ENCODE results near the gene KRT36. TPM values are rescaled to one million over a fixed set of nuclear protein-coding genes. Genes with fewer than 3 reads are reported as not detected.
A peak's percentile ranks its signal among the peaks of the same experiment; 100 is the strongest.

KRT36 gene
- total and polyA plus RNA-seq, 10 donors = 0.20 to 2.7 (median 0.36) TPM; not detected in 1

DNA sequence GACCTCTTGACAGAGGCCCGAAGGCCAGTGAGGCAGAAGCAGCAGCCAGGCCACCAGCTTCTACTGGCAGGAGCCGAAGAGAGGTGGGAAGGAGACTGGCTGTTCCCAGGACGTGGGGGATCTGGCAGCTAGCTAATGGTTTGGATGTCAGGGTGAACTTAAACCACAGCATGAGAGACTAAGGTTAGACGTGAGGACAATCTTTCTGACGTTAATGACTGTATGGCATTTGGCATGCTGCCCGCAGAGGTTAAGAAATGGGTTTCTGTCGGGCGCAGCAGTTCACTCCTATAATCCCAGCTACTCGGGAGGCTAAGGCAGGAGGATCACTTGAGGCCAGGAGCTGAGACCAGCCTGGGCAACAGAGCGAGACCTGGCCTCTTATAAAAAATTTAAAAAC, 22.0 kb upstream of the KRT36 start:
- no peak for TF ChIP-seq POLR2A (IDR thresholded peaks at IDR 0.05)
- TF ChIP-seq, protein P1, sequence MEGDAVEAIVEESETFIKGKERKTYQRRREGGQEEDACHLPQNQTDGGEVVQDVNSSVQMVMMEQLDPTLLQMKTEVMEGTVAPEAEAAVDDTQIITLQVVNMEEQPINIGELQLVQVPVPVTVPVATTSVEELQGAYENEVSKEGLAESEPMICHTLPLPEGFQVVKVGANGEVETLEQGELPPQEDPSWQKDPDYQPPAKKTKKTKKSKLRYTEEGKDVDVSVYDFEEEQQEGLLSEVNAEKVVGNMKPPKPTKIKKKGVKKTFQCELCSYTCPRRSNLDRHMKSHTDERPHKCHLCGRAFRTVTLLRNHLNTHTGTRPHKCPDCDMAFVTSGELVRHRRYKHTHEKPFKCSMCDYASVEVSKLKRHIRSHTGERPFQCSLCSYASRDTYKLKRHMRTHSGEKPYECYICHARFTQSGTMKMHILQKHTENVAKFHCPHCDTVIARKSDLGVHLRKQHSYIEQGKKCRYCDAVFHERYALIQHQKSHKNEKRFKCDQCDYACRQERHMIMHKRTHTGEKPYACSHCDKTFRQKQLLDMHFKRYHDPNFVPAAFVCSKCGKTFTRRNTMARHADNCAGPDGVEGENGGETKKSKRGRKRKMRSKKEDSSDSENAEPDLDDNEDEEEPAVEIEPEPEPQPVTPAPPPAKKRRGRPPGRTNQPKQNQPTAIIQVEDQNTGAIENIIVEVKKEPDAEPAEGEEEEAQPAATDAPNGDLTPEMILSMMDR (IDR thresholded peaks at IDR 0.05 in 8 of 11, conservative IDR thresholded peaks at IDR 0.05 in 3 of 11) = no peak
- no peak for TF ChIP-seq POLR2AphosphoS5 (IDR thresholded peaks at IDR 0.05)
- no peak for DNase-seq
- Histone ChIP-seq H3K27ac (no peak overlapping the region), H3K4me1 (peaks cover 0 to 8% (median 3%) of the 10 kb centered on the region in 6 donors), H3K27me3 (replicated peaks in 1 of 7) (peaks cover 0 to 6% (median 0%) of the 10 kb centered on the region in 7 donors), H3K36me3 (no peaks in the 10 kb centered on the region), H3K9me3 (no peaks in the 10 kb centered on the region), H3K4me3 (no peak overlapping the region)
- intact Hi-C loops (cut with DNase I; ENCODE audit: low total_unique reads) = no loop called here
- WGBS, 5 donors = 79 to 90% (median 84%) methylated on average over 10 of the region's 10 CpGs

DNA sequence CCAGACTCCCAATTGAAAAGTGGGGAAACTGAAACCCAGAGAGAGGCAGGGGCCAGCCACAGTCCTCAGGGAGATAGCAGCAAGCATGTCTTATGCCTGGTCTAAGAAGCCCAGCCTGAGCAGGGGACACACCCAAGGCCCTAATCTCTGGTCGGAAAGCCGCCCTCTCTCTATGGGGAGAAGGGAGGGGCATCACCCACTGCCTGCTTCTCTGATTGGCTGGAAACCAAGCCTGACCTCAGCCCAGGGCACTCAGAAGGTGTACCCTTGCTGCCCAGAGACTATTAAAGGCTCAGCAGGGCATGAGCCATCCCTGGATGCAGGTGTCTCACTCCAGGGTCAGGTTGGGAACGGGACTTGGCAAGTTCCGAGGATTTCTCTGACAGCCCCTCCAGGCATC, 21.4 kb upstream of the KRT36 start:
- Histone ChIP-seq H3K4me3 (no peak overlapping the region), H3K9me3 (no peaks in the 10 kb centered on the region), H3K27me3 (replicated peaks in 1 of 7) (peaks cover 0 to 6% (median 0%) of the 10 kb centered on the region in 7 donors), H3K36me3 (no peaks in the 10 kb centered on the region), H3K4me1 (peaks cover 0 to 8% (median 3%) of the 10 kb centered on the region in 6 donors), H3K27ac (no peak overlapping the region)
- WGBS, 5 donors = 82 to 89% (median 85%) methylated on average over 4 of the region's 4 CpGs; no CpG with 5 or more reads in 1 of the 5 donors
- DNase-seq = no peak
- TF ChIP-seq POLR2A (IDR thresholded peaks at IDR 0.05) (no peak), POLR2AphosphoS5 (IDR thresholded peaks at IDR 0.05) (no peak)
- TF ChIP-seq, protein P1 (IDR thresholded peaks at IDR 0.05 in 8 of 11, conservative IDR thresholded peaks at IDR 0.05 in 3 of 11) = no peak
- intact Hi-C loops (cut with DNase I; ENCODE audit: low total_unique reads) = no loop called here

DNA sequence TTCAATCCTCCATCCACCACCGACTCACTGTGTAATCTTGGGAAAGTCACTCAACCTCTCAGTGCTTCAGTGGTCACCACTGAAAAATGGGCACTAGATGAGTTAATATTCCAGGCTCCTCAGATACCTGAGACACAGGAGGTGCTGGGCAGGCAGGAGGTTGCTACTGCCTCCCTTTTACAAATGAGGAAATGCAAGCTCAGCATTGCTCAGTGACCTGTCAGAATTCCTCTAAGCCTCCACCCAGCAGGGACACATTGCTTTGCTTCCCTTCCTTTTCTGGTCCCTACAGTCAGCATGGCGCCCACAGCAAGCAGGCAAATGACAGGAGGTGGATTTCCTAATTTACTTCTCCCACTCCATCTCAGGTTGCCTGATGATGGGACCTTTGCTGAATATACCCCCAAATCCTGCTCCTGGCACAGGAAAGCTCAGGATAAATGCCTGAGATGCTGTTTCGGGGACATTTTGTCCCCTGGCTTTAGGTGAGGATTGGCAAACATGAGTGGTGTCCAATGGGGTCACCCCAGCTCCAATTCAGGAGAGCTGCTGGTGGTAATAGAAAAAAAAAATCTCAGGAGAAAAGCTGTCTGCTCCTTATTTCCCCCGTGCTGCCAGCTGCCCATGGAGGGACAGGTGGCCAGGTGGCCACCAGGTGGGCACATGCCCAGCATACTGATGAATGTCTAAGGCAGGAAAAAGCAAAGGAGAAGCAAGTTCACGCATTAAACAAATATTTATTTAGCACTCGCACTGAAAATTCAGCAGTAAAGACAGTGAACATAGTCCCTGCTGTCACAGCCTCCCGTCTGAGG, 20.7 kb upstream of the KRT36 start:
- intact Hi-C loops (cut with DNase I; ENCODE audit: low total_unique reads) = no loop called here
- no peak for TF ChIP-seq POLR2AphosphoS5 (IDR thresholded peaks at IDR 0.05)
- TF ChIP-seq, protein P1 (IDR thresholded peaks at IDR 0.05 in 8 of 11, conservative IDR thresholded peaks at IDR 0.05 in 3 of 11) = no peak
- TF ChIP-seq POLR2A (IDR thresholded peaks at IDR 0.05) = no peak

DNA sequence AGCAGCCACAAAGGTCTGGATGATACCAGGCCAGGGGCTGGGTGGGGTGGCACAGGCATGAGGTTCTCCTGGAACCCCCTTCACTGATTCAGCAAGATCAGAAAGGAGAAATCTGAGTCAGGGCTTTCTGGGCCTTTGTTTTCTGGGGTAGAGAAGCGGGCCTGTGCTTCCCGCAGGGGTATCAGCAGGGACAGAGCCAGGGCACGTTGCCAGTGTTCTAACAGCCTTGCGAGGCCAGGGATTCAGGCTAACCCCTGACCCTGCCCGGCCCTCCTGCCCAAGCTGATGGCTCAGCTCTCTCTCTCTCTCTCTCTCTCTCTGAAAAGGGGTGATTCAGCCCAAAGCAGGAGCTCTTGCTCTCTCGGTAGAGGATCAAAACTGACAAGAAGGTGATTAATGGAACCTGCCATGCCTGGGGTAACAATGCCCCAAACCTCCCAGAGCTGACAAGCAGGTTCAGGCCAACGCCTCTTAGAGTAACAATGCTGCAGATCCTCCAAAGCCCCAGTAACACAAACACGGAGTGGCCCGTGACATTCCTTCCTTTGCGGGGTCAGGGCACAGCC, 17.7 kb upstream of the KRT36 start:
- peaks cover 0 to 2% (median under 1%) of the 10 kb centered on the region in 6 donors for H3K4me1 ChIP-seq
- WGBS, 5 donors = 48 to 66% (median 66%) methylated on average over 8 to 10 of the region's 10 CpGs
- intact Hi-C loops (cut with DNase I; ENCODE audit: low total_unique reads) = no loop called here
- peaks cover 0 to 6% (median 0%) of the 10 kb centered on the region in 7 donors for H3K27me3 ChIP-seq (replicated peaks in 1 of 7)
- TF ChIP-seq, protein P1 (IDR thresholded peaks at IDR 0.05 in 8 of 11, conservative IDR thresholded peaks at IDR 0.05 in 3 of 11) = no peak
- TF ChIP-seq POLR2A (IDR thresholded peaks at IDR 0.05) = no peak
- TF ChIP-seq POLR2AphosphoS5 (IDR thresholded peaks at IDR 0.05) = no peak
- no peak for DNase-seq
- H3K27ac ChIP-seq = peak overlapping the region in 1 of 8 donors; percentile 13
- no peak overlapping the region for H3K4me3 ChIP-seq
- H3K9me3 ChIP-seq = no peaks in the 10 kb centered on the region
- no peaks in the 10 kb centered on the region for H3K36me3 ChIP-seq

More for the DNA sequence above, 20.7 kb upstream of the KRT36 start:
- Histone ChIP-seq H3K27ac (no peak overlapping the region), H3K4me1 (peaks cover 0 to 8% (median 3%) of the 10 kb centered on the region in 6 donors), H3K4me3 (no peak overlapping the region), H3K9me3 (no peaks in the 10 kb centered on the region), H3K27me3 (replicated peaks in 1 of 7) (peaks cover 0 to 6% (median 0%) of the 10 kb centered on the region in 7 donors), H3K36me3 (no peaks in the 10 kb centered on the region)
- DNase-seq = no peak
- WGBS, 5 donors = 79 to 90% (median 85%) methylated on average over 7 of the region's 7 CpGs

Measured in spleen (tissue), 11 donors.